Keratinocyte (primary cell): ENCODE measurements around the gene ACYP2. TPM values are rescaled to one million over a fixed set of nuclear protein-coding genes. Genes with fewer than 3 reads are reported as not detected.

Experiments used
- DNase-seq: peaks from one replicate; pipeline ENCODE4 v3.0.0-alpha.2; 2011; ENCODE audit warnings: low read depth, missing footprints, low spot score
- FAIRE-seq: peaks from 2 replicates; lab custom pipeline; 2011; peaks lifted over from hg19 to GRCh38; lab: Jason Lieb, UNC
- H2AFZ ChIP-seq: 2 replicates; pipeline ENCODE4 v1.6.0; 2012; ENCODE audit warnings: low read length, control low read depth, inconsistent platforms; ENCODE audit not compliant: control insufficient read depth
- H3K27ac ChIP-seq: 2 replicates; pipeline ENCODE4 v1.5.1; 2011; ENCODE audit warnings: low read length; ENCODE audit not compliant: control insufficient read depth, insufficient read depth
- H3K27me3 ChIP-seq: 3 replicates; pipeline ENCODE4 v1.6.0; 2011; ENCODE audit warnings: low read length; ENCODE audit not compliant: control insufficient read depth, insufficient read depth; ENCODE audit errors: extremely low read depth
- H3K36me3 ChIP-seq, 2 experiments: 2 replicates in 1 of 2; 3 replicates in 1 of 2; pipeline ENCODE4 v1.5.1; 2011; ENCODE audit warnings: low read length in 2 of 2, mild to moderate bottlenecking in 1 of 2; ENCODE audit not compliant: control insufficient read depth in 2 of 2, insufficient read depth in 2 of 2; ENCODE audit errors: extremely low read depth in 1 of 2
- H3K4me1 ChIP-seq: 3 replicates; pipeline ENCODE4 v1.5.1; 2011; ENCODE audit warnings: low read length; ENCODE audit not compliant: control insufficient read depth, insufficient read depth; ENCODE audit errors: extremely low read depth
- H3K4me2 ChIP-seq: 3 replicates; pipeline ENCODE4 v1.6.0; 2011; ENCODE audit warnings: low read depth, low read length; ENCODE audit not compliant: control insufficient read depth, insufficient read depth; ENCODE audit errors: extremely low read depth
- H3K4me3 ChIP-seq, 3 experiments: fragments of 200-600 bp in 1 of 3; sonication (generic) in 1 of 3; 2 replicates in 2 of 3; 3 replicates in 1 of 3; pipeline ENCODE4 v1.5.1; 2011 to 2016; ENCODE audit warnings: low read length in 3 of 3, mild to moderate bottlenecking in 3 of 3, control low read depth in 2 of 3, inconsistent platforms in 1 of 3, low read depth in 1 of 3, mixed read lengths in 1 of 3, mixed run types in 1 of 3, moderate library complexity in 1 of 3; ENCODE audit not compliant: control insufficient read depth in 2 of 3, insufficient read depth in 2 of 3; ENCODE audit errors: extremely low read depth in 1 of 3
- H3K79me2 ChIP-seq: 2 replicates; pipeline ENCODE4 v1.6.0; 2012; ENCODE audit warnings: low read length; ENCODE audit not compliant: control insufficient read depth, insufficient read depth
- H3K9ac ChIP-seq: 3 replicates; pipeline ENCODE4 v1.6.0; 2011; ENCODE audit warnings: low read length; ENCODE audit not compliant: control insufficient read depth, insufficient read depth; ENCODE audit errors: extremely low read depth
- H3K9me1 ChIP-seq: 3 replicates; pipeline ENCODE4 v1.6.0; 2011; ENCODE audit warnings: low read length; ENCODE audit not compliant: control insufficient read depth, insufficient read depth; ENCODE audit errors: extremely low read depth
- H3K9me3 ChIP-seq: 2 replicates; pipeline ENCODE4 v1.5.1; 2012; ENCODE audit warnings: low read depth, low read length; ENCODE audit not compliant: control insufficient read depth
- H4K20me1 ChIP-seq: 3 replicates; pipeline ENCODE4 v1.6.0; 2011; ENCODE audit warnings: low read length; ENCODE audit not compliant: control insufficient read depth, insufficient read depth; ENCODE audit errors: extremely low read depth
- EZH2 ChIP-seq: IDR thresholded peaks from one replicate; pipeline ENCODE4 v1.6.1; 2012; ENCODE audit warnings: inconsistent platforms, mild to moderate bottlenecking, low read length, moderate library complexity
- dilution Hi-C: fragments of 300-500 bp; cut with MboI; formaldehyde crosslinking; loops from one replicate; pipeline ENCODE4 v1.7.0; 2020; ENCODE audit warnings: low sequenced_read_pairs; ENCODE audit not compliant: extremely low pct_ligation_motif_present
- polyA plus RNA-seq, 5 experiments: library from polyadenylated mRNA; depleted of rRNA in 3 of 5; stranded (reverse) in 3 of 5; stranded (forward) in 1 of 5; unstranded in 1 of 5; fragments of >200 nt; gene quantifications; 1 replicate in 1 of 5; 2 replicates in 3 of 5; 3 replicates in 1 of 5; pipeline versions ENCODE4 v1.2.1 to v1.2.3, GENCODE V29; 2011 to 2012; ENCODE audit warnings: missing spikeins in 2 of 5, low read depth in 1 of 5, low replicate concordance in 1 of 5
- TF ChIP-seq, protein P1 (sequence below), 3 experiments: IDR thresholded peaks in 1 of 3; conservative IDR thresholded peaks in 1 of 3; optimal IDR thresholded peaks in 1 of 3; 2 replicates in 2 of 3; 3 replicates in 1 of 3; pipeline versions ENCODE3 to v1.5.1; 2011; ENCODE audit warnings: low read length in 3 of 3, mild to moderate bottlenecking in 3 of 3, moderate library complexity in 2 of 3, control low read depth in 1 of 3, inconsistent platforms in 1 of 3; ENCODE audit not compliant: insufficient read depth in 2 of 3; ENCODE audit errors: extremely low read depth in 1 of 3

The ACYP2 gene
- polyA plus RNA-seq, 1 donor (not counting 4 experiments of a cell fraction or from before 2014, with no cell fraction given): 8.7 TPM

GRCh38 chr2:54120950-54121349 lies 5.5 kb downstream of the ACYP2 start:
- dilution Hi-C loops: no loop called here
- DNase-seq: no peak
- no peak overlapping the region for H3K4me2 ChIP-seq
- H3K9me3 ChIP-seq: peaks cover 10% of the 10 kb centered on the region
- no peak for FAIRE-seq
- no peaks in the 10 kb centered on the region for H3K79me2 ChIP-seq
- no peak overlapping the region for H3K4me3 ChIP-seq
- H3K9me1 ChIP-seq: no peaks in the 10 kb centered on the region
- TF ChIP-seq, protein P1, sequence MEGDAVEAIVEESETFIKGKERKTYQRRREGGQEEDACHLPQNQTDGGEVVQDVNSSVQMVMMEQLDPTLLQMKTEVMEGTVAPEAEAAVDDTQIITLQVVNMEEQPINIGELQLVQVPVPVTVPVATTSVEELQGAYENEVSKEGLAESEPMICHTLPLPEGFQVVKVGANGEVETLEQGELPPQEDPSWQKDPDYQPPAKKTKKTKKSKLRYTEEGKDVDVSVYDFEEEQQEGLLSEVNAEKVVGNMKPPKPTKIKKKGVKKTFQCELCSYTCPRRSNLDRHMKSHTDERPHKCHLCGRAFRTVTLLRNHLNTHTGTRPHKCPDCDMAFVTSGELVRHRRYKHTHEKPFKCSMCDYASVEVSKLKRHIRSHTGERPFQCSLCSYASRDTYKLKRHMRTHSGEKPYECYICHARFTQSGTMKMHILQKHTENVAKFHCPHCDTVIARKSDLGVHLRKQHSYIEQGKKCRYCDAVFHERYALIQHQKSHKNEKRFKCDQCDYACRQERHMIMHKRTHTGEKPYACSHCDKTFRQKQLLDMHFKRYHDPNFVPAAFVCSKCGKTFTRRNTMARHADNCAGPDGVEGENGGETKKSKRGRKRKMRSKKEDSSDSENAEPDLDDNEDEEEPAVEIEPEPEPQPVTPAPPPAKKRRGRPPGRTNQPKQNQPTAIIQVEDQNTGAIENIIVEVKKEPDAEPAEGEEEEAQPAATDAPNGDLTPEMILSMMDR (optimal IDR thresholded peaks at IDR 0.05 in 1 of 3, IDR thresholded peaks at IDR 0.05 in 1 of 3, conservative IDR thresholded peaks at IDR 0.05 in 1 of 3; ENCODE audit: extremely low read depth in 1 of 3, insufficient read depth in 2 of 3, low read length in 3 of 3): no peak
- TF ChIP-seq EZH2: no peak
- H4K20me1 ChIP-seq: no peaks in the 10 kb centered on the region
- no peaks in the 10 kb centered on the region for H3K27me3 ChIP-seq
- no peaks in the 10 kb centered on the region for H3K36me3 ChIP-seq
- H3K4me1 ChIP-seq: peaks cover 30% of the 10 kb centered on the region
- H3K9ac ChIP-seq: no peak overlapping the region
- no peak overlapping the region for H2AFZ ChIP-seq
- H3K27ac ChIP-seq: no peak overlapping the region

DNA sequence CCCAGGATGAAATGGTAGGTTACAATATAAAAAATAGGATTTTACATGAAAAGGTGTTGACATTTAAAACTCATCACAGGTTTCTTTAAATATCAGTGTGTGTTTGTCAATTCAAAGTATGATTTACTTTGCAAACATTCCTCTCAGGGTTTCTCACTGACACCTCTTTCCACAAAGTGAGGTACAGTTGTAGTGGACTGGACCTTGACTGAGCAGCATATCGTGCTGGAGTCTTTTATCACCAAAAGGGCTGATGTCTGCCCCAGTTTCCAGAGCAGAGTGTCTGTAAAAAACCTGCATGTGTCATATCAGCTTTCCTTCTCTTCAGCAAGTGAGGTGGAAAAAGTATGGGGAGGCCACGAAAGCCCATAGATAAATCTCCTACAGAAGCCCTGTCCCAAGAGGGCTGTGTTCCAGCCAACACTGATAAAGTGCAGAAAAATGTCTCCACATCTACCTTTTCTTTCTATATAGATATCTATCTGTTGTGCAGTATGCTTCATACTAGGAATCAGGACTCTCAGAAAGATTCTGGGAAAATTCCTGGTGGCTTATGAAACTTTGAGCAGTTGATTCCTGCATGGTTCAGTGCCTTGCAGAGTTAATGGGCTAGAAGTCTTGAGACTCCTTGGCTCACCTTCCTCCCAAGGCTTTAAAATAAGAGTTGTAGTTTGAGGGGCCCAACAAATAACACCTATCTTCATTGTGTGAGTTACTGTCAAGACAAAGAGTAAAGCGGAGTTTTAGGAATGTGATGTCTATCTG lies 6.9 kb downstream of the ACYP2 start:
- no peaks in the 10 kb centered on the region for H3K27me3 ChIP-seq
- H3K4me1 ChIP-seq: peaks cover 30% of the 10 kb centered on the region
- H3K4me3 ChIP-seq: peak overlapping the region in 1 of 3 experiments; percentile 22
- H3K9ac ChIP-seq: no peak overlapping the region
- FAIRE-seq (no peak), DNase-seq (no peak)
- H3K4me2 ChIP-seq: peak overlapping the region; percentile 72
- H4K20me1 ChIP-seq: no peaks in the 10 kb centered on the region
- TF ChIP-seq, protein P1 (optimal IDR thresholded peaks at IDR 0.05 in 1 of 3, IDR thresholded peaks at IDR 0.05 in 1 of 3, conservative IDR thresholded peaks at IDR 0.05 in 1 of 3; ENCODE audit: extremely low read depth in 1 of 3, insufficient read depth in 2 of 3, low read length in 3 of 3): no peak
- no peak for TF ChIP-seq EZH2
- peaks cover 7% of the 10 kb centered on the region for H3K9me3 ChIP-seq
- dilution Hi-C loops: no loop called here
- no peaks in the 10 kb centered on the region for H3K79me2 ChIP-seq
- H3K36me3 ChIP-seq: no peaks in the 10 kb centered on the region
- H3K27ac ChIP-seq: peak overlapping the region; percentile 32
- H2AFZ ChIP-seq: peak overlapping the region; percentile 53
- no peaks in the 10 kb centered on the region for H3K9me1 ChIP-seq
